OCI-LY7 (cell line): ENCODE data around the gene TDRD7. TPM values are rescaled to one million over a fixed set of nuclear protein-coding genes. Genes with fewer than 3 reads are reported as not detected.

Source experiments
- BruUV-seq: library from RNA; stranded (reverse); fragments of 400-500 nt; replicated peaks from 2 replicates; lab custom pipeline; 2021; lab: Mats Ljungman, UMichigan
- CTCF ChIA-PET: fragments of 300-600 bp; sonication (Branson Sonifier 250); formaldehyde crosslinking; loops from one replicate; lab custom pipeline; 2022; ENCODE audit warnings: antibody characterized with exemption; ENCODE audit not compliant: unreplicated experiment; lab: Charles Lee
- POLR2A ChIA-PET: fragments of 300-600 bp; sonication (Branson Sonifier 250); formaldehyde crosslinking; loops from one replicate; lab custom pipeline; 2022; ENCODE audit warnings: antibody characterized with exemption; lab: Charles Lee
- DNase-seq: peaks from one replicate; pipeline ENCODE4 v3.0.0-alpha.2; 2015; ENCODE audit warnings: low spot score
- H2AFZ ChIP-seq: fragments of 200-600 bp; sonication (generic), shearing (Covaris generic); 2 replicates; pipeline ENCODE4 v1.6.1; 2014; ENCODE audit warnings: mild to moderate bottlenecking, antibody characterized with exemption, low read length, moderate library complexity
- H3K27ac ChIP-seq: fragments of 200-600 bp; sonication (generic); 2 replicates; pipeline ENCODE4 v1.5.1; 2014; ENCODE audit warnings: mixed run types, low read depth, mild to moderate bottlenecking, moderate library complexity, low read length, inconsistent platforms; ENCODE audit not compliant: poor library complexity, severe bottlenecking
- H3K36me3 ChIP-seq: fragments of 200-600 bp; sonication (generic); 2 replicates; pipeline ENCODE4 v1.6.1; 2014; ENCODE audit warnings: mild to moderate bottlenecking, antibody characterized with exemption, low read length, moderate library complexity, mixed read lengths; ENCODE audit not compliant: insufficient read depth
- H3K4me1 ChIP-seq: fragments of 200-600 bp; sonication (generic); 2 replicates; pipeline ENCODE4 v1.5.1; 2014; ENCODE audit warnings: mild to moderate bottlenecking, low read length; ENCODE audit not compliant: insufficient read depth, poor library complexity, severe bottlenecking
- H3K4me2 ChIP-seq: fragments of 200-600 bp; sonication (generic); 2 replicates; pipeline ENCODE4 v1.6.1; 2014; ENCODE audit warnings: mild to moderate bottlenecking, low read length
- H3K4me3 ChIP-seq: fragments of 200-600 bp; sonication (generic); 2 replicates; pipeline ENCODE4 v1.5.1; 2014; ENCODE audit warnings: mild to moderate bottlenecking, low read depth, low read length; ENCODE audit not compliant: poor library complexity, severe bottlenecking
- H3K79me2 ChIP-seq: fragments of 200-600 bp; sonication (generic); 2 replicates; pipeline ENCODE4 v1.6.1; 2016; ENCODE audit warnings: low read depth, mild to moderate bottlenecking, low read length, moderate library complexity, mixed read lengths; ENCODE audit not compliant: insufficient read depth
- H3K9me2 ChIP-seq: fragments of 200-600 bp; sonication (generic); 2 replicates; pipeline ENCODE4 v1.6.1; 2016; ENCODE audit warnings: mild to moderate bottlenecking, low read length, mixed read lengths; ENCODE audit not compliant: insufficient read depth
- H3K9me3 ChIP-seq: fragments of 200-600 bp; sonication (generic); 2 replicates; pipeline ENCODE4 v1.6.1; 2014; ENCODE audit warnings: mild to moderate bottlenecking, mixed run types, low read length, mixed read lengths
- H4K20me1 ChIP-seq: fragments of 200-600 bp; sonication (generic); 2 replicates; pipeline ENCODE4 v1.6.1; 2014; ENCODE audit warnings: mild to moderate bottlenecking, antibody characterized with exemption, low read length, moderate library complexity, mixed read lengths; ENCODE audit not compliant: insufficient read depth
- EZH2phosphoT487 ChIP-seq: fragments of 200-600 bp; sonication (generic); IDR thresholded peaks from 2 replicates; pipeline ENCODE4 v1.6.1; 2018; ENCODE audit warnings: low read depth, borderline replicate concordance, mild to moderate bottlenecking, mixed run types, antibody characterized with exemption, low read length, moderate library complexity, mixed read lengths
- intact Hi-C: fragments of 100-400 bp; cut with micrococcal nuclease; formaldehyde crosslinking; loops from one replicate; pipeline ENCODE4 v1.10.0; 2022; ENCODE audit not compliant: unreplicated experiment
- total RNA-seq, 2 experiments: library from RNA; depleted of rRNA in 1 of 2; stranded (reverse); fragments of >200 nt in 1 of 2; shearing (Covaris generic) in 1 of 2; gene quantifications; 2 replicates each; pipeline ENCODE4 v1.2.3, GENCODE V29; 2014 to 2022
- TF ChIP-seq, protein P1 (sequence below): fragments of 200-600 bp; sonication (generic); conservative IDR thresholded peaks from 2 replicates; pipeline ENCODE4 v1.5.1; 2014; ENCODE audit warnings: mild to moderate bottlenecking, antibody characterized with exemption, low read length, moderate library complexity, mixed read lengths

Gene TDRD7
- total RNA-seq, 2 experiments from 2014 or later, result 4.0 to 6.1 TPM

DNA sequence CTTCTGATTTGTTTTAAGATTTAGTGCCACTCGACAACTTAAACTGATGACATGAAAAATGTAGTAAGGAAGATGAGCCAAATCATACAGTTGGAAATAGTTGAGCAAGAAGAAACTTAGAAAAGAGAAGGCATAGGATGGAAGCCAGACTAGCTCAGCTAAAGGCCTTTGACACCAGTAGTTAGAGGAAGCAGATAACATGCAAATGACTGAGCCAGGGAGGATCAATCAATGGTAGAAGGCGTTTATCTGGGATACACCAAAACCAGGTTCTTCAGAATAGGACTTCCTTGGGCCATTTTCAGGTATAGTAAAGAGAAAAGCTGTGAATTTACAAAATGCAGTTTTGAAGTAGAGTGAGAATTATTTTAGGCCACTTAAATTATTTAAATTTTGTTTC lies 3.2 kb downstream of the TDRD7 start:
- Histone ChIP-seq H3K27ac (no peak overlapping the region), H3K4me3 (no peak overlapping the region), H3K9me2 (no peaks in the 10 kb centered on the region), H3K4me1 (peaks cover 20% of the 10 kb centered on the region), H3K36me3 (no peaks in the 10 kb centered on the region), H3K4me2 (no peak overlapping the region), H3K79me2 (no peaks in the 10 kb centered on the region), H2AFZ (no peak overlapping the region), H3K9me3 (no peaks in the 10 kb centered on the region), H4K20me1 (no peaks in the 10 kb centered on the region)
- intact Hi-C loops, result loop anchor here (10.0 kb wide), 1 partner anchor 560 kb away; the partner anchor contains the start of gene ZNF782
- no peak for DNase-seq
- CTCF ChIA-PET, result no interaction called here
- POLR2A ChIA-PET, result interaction anchor here (0.5 to 1.1 kb wide), 3 partner anchors 161 to 218 kb away, joined by 3 to 4 read pairs (median 3); partner anchors contain the start of gene TSTD2
- BruUV-seq, result no TSS peak
- no peak for TF ChIP-seq EZH2phosphoT487
- TF ChIP-seq, protein P1, sequence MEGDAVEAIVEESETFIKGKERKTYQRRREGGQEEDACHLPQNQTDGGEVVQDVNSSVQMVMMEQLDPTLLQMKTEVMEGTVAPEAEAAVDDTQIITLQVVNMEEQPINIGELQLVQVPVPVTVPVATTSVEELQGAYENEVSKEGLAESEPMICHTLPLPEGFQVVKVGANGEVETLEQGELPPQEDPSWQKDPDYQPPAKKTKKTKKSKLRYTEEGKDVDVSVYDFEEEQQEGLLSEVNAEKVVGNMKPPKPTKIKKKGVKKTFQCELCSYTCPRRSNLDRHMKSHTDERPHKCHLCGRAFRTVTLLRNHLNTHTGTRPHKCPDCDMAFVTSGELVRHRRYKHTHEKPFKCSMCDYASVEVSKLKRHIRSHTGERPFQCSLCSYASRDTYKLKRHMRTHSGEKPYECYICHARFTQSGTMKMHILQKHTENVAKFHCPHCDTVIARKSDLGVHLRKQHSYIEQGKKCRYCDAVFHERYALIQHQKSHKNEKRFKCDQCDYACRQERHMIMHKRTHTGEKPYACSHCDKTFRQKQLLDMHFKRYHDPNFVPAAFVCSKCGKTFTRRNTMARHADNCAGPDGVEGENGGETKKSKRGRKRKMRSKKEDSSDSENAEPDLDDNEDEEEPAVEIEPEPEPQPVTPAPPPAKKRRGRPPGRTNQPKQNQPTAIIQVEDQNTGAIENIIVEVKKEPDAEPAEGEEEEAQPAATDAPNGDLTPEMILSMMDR, result no peak

DNA sequence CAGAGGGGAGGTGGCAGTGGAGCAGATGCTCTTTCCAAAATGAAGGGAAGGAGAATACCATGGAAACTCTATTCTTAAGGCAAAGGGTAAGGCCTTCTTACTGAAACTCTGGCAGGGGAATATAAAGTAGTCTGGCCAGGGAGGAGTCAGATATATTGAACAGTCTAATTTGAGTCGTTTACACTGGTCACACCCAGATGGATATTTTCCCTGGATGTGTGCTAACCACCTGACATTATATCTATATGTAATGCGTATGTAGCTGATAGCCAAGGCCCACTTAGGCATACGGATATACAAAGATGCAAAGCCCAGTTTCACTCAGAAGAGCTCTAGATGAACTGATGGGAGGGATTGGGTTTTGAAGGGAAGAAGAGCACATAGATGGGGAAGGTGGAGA lies 7.0 kb downstream of the TDRD7 start:
- Histone ChIP-seq H3K4me2 (no peak overlapping the region), H4K20me1 (no peaks in the 10 kb centered on the region), H3K27ac (no peak overlapping the region), H3K9me3 (no peaks in the 10 kb centered on the region), H3K4me3 (no peak overlapping the region), H3K79me2 (no peaks in the 10 kb centered on the region), H3K9me2 (no peaks in the 10 kb centered on the region), H3K4me1 (no peaks in the 10 kb centered on the region), H2AFZ (no peak overlapping the region), H3K36me3 (no peaks in the 10 kb centered on the region)
- intact Hi-C loops, result loop anchor here (10.0 kb wide), 1 partner anchor 564 kb away; the partner anchor contains the start of gene ZNF782
- BruUV-seq, result no TSS peak
- CTCF ChIA-PET, result no interaction called here
- DNase-seq, result no peak
- POLR2A ChIA-PET, result no interaction called here
- TF ChIP-seq, protein P1, result no peak
- TF ChIP-seq EZH2phosphoT487, result no peak

DNA sequence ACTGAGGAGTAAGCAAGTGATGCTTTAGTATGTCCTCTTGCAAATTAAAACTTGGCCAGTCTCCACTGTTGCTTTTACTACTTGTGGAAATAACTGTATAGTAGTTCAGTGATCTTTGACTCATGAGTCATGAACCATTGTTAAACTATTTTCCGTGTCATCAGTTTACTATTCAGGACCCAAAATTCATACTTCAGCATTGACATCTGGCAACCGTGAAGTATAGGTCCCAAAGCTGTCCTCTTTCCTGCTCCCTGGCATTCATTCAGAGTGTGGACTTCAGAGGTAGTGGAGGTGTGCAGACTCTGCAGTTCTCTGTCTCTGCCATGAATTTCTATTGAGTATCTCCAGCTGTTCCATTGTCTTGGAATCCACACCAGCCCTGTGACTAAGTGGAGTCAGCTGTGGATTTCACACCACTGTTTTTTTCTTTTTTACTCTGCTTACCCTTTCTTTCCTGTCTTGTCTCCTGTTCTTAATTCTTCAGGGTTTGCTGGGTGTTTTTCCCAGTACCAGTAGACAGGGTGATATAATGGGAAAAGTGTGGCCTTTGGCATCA lies 7.5 kb downstream of the TDRD7 start:
- H3K9me2 ChIP-seq, result no peaks in the 10 kb centered on the region
- no peak overlapping the region for H3K4me2 ChIP-seq
- no peaks in the 10 kb centered on the region for H3K36me3 ChIP-seq
- TF ChIP-seq, protein P1, result no peak
- no peak for TF ChIP-seq EZH2phosphoT487
- no peak overlapping the region for H3K4me3 ChIP-seq
- no peak overlapping the region for H3K27ac ChIP-seq
- H3K79me2 ChIP-seq, result no peaks in the 10 kb centered on the region
- ChIA-PET CTCF (no interaction called here), POLR2A (interaction anchor here (1.1 kb wide), 1 partner anchor 21 kb away, joined by 4 read pairs; no protein-coding TSS in a partner anchor)
- BruUV-seq, result no TSS peak
- intact Hi-C loops, result loop anchor here (10.0 kb wide), 1 partner anchor 565 kb away; the partner anchor contains the start of gene ZNF782
- H3K4me1 ChIP-seq, result no peaks in the 10 kb centered on the region
- H2AFZ ChIP-seq, result no peak overlapping the region
- H4K20me1 ChIP-seq, result no peaks in the 10 kb centered on the region
- DNase-seq, result no peak
- H3K9me3 ChIP-seq, result no peaks in the 10 kb centered on the region
